ENCODE data around the gene TMEM120B.
"Not testable (repeated sequence)": the region's sequence is repeated elsewhere in the genome, so short reads cannot be mapped to it uniquely, and the experiment has no call there.

TMEM120B gene

DNA sequence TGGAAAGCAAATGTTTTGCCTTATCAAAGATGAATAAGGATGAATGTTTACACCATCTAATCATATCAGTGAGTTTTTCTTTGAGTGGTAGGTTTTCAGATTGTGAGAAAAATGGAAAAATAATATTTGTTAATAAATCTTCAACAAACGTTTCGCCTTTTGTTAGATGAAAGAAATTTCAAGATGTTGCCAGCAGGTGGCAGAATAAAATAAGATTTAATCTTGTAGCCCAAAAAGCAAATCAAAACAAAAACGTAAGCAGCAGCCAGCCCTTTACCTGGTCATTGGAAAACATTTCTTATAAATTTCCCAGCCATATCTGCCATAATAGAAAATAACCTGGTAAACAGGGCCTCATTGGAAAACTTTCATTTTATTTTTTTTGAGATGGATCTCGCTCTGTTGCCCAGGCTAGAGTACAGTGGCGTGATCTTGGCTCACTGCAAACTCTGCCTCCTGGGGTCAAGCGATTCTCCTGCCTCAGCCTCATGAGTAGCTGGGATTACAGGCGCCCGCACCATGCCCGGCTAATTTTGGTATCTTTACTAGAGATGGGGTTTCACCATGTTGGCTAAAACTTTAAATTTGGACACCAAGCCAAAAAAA is 15.4 kb upstream of the TMEM120B start:
- no peak for TF ChIP-seq EZH2phosphoT487 (IDR thresholded peaks at IDR 0.05; ENCODE audit: borderline replicate concordance, low read length)
- TF ChIP-seq, protein P1, sequence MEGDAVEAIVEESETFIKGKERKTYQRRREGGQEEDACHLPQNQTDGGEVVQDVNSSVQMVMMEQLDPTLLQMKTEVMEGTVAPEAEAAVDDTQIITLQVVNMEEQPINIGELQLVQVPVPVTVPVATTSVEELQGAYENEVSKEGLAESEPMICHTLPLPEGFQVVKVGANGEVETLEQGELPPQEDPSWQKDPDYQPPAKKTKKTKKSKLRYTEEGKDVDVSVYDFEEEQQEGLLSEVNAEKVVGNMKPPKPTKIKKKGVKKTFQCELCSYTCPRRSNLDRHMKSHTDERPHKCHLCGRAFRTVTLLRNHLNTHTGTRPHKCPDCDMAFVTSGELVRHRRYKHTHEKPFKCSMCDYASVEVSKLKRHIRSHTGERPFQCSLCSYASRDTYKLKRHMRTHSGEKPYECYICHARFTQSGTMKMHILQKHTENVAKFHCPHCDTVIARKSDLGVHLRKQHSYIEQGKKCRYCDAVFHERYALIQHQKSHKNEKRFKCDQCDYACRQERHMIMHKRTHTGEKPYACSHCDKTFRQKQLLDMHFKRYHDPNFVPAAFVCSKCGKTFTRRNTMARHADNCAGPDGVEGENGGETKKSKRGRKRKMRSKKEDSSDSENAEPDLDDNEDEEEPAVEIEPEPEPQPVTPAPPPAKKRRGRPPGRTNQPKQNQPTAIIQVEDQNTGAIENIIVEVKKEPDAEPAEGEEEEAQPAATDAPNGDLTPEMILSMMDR (IDR thresholded peaks at IDR 0.05; ENCODE audit: low read depth, low read length, poor library complexity, severe bottlenecking): peak; percentile 52
- Histone ChIP-seq H3K36me3 (ENCODE audit: control insufficient read depth, low read length) (no peaks in the 10 kb centered on the region), H3F3A (ENCODE audit: control insufficient read depth, insufficient read depth) (0 out of 2 replicates have a peak, but pooled peaks cover 5% of the 10 kb centered on the region), H4K20me1 (ENCODE audit: control insufficient read depth, insufficient read depth, low read depth, low read length) (no peaks in the 10 kb centered on the region), H3K27me3 (ENCODE audit: control insufficient read depth, low read length) (peaks cover 4% of the 10 kb centered on the region; the same call in 1 of the 2 replicates), H3K9me2 (replicated peaks; ENCODE audit: control insufficient read depth, low read length) (no peaks in the 10 kb centered on the region), H3K4me2 (ENCODE audit: low read length) (peak overlapping the region; percentile 35), H3K27ac (ENCODE audit: low read depth, low read length) (no peak overlapping the region), H3K4me1 (ENCODE audit: control insufficient read depth, low read length) (peaks cover 3% of the 10 kb centered on the region; the same call in 1 of the 2 replicates), H3K9me3 (ENCODE audit: control insufficient read depth, insufficient read depth, low read length) (no peaks in the 10 kb centered on the region), H3K79me2 (ENCODE audit: control insufficient read depth, low read length) (no peaks in the 10 kb centered on the region), H3K4me3 (ENCODE audit: low read length) (no peak overlapping the region)

DNA sequence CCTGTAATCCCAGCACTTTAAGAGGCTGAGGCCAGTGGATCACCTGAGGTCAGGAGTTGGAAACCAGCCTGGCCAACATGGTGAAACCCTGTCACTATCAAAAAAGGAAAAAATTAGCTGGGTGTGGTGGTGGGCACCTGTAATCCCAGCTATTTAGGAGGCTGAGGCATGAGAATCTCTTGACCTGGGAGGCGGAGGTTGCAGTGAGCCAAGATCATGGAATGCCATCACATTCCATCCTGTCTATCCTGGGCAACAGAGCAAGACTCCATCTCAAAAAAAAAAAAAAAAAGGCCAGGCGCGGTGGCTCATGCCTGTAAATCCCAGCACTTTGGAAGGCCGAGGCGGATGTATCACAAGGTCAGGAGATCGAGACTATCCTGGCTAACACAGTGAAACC is 14.7 kb upstream of the TMEM120B start:
- H4K20me1 ChIP-seq (ENCODE audit: control insufficient read depth, insufficient read depth, low read depth, low read length); H3K9me2 ChIP-seq (replicated peaks; ENCODE audit: control insufficient read depth, low read length); H3K4me1 ChIP-seq (ENCODE audit: control insufficient read depth, low read length); H3K36me3 ChIP-seq (ENCODE audit: control insufficient read depth, low read length); H3K4me2 ChIP-seq (ENCODE audit: low read length); H3F3A ChIP-seq (ENCODE audit: control insufficient read depth, insufficient read depth); H3K79me2 ChIP-seq (ENCODE audit: control insufficient read depth, low read length); H3K27ac ChIP-seq (ENCODE audit: low read depth, low read length); H3K9me3 ChIP-seq (ENCODE audit: control insufficient read depth, insufficient read depth, low read length); H3K4me3 ChIP-seq (ENCODE audit: low read length); H3K27me3 ChIP-seq (ENCODE audit: control insufficient read depth, low read length): not testable (repeated sequence)

DNA sequence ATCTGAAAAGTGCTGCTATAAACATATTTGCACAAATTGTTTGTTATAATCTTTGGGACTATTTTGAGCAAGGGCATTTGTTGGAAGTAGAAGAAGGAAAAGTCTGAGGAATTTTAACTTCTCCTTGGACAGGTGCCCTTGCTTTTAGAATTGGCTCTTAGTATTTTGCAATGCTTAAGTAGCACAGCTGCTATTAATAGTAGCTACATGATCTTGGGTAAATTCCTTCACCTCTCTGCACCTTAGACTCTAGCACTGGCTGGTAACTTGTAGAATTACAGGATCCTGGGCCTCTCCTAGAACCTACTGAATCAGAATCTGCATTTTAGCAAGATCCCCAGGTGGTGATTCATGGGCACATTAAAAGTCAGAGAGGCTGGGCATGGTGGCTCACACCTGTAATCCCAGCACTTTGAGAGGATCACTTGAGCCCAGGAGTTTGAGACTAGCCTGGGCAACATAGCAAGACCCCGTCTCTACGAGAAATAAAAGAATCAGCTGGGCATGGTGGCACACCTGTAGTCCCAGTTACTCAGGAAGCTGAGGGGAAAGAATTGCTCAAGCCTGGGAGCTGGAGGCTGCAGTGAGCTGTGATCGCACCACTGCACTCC is 10.8 kb upstream of the TMEM120B start:
- Histone ChIP-seq H3K9me3 (ENCODE audit: control insufficient read depth, insufficient read depth, low read length) (no peaks in the 10 kb centered on the region), H3K36me3 (ENCODE audit: control insufficient read depth, low read length) (no peaks in the 10 kb centered on the region), H4K20me1 (ENCODE audit: control insufficient read depth, insufficient read depth, low read depth, low read length) (no peaks in the 10 kb centered on the region), H3K4me2 (ENCODE audit: low read length) (no peak overlapping the region), H3K79me2 (ENCODE audit: control insufficient read depth, low read length) (no peaks in the 10 kb centered on the region), H3K27me3 (ENCODE audit: control insufficient read depth, low read length) (peaks cover 7% of the 10 kb centered on the region; the same call in 1 of the 2 replicates), H3K27ac (ENCODE audit: low read depth, low read length) (no peak overlapping the region), H3F3A (ENCODE audit: control insufficient read depth, insufficient read depth) (no peaks in the 10 kb centered on the region), H3K4me1 (ENCODE audit: control insufficient read depth, low read length) (peaks cover 3% of the 10 kb centered on the region; the same call in 1 of the 2 replicates), H3K9me2 (replicated peaks; ENCODE audit: control insufficient read depth, low read length) (no peaks in the 10 kb centered on the region), H3K4me3 (ENCODE audit: low read length) (no peak overlapping the region)
- TF ChIP-seq EZH2phosphoT487 (IDR thresholded peaks at IDR 0.05; ENCODE audit: borderline replicate concordance, low read length): no peak
- TF ChIP-seq, protein P1 (IDR thresholded peaks at IDR 0.05; ENCODE audit: low read depth, low read length, poor library complexity, severe bottlenecking): no peak

DNA sequence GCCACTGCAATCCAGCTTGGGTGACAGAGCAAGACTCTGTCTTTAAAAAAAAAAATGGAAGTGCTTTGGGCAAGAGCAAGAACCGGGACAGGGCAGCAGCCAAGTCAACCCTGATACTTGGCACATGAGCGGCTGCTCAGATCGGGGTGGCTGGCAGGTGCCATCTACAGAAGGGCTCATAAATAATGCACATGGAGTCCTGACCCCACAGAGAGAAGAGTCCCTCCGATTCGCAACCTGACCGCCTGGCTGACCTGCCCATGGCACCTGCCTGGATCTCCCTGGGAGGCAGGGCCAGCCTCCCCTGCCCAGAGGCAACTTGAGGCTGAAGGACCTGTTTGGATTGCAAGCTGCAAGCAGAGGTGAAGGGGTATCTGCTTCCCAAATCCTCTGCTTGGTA is 9.6 kb upstream of the TMEM120B start:
- H3K36me3 ChIP-seq (ENCODE audit: control insufficient read depth, low read length): no peaks in the 10 kb centered on the region
- no peaks in the 10 kb centered on the region for H3K9me3 ChIP-seq (ENCODE audit: control insufficient read depth, insufficient read depth, low read length)
- H3K27ac ChIP-seq (ENCODE audit: low read depth, low read length): no peak overlapping the region
- H3F3A ChIP-seq (ENCODE audit: control insufficient read depth, insufficient read depth): no peaks in the 10 kb centered on the region
- H3K79me2 ChIP-seq (ENCODE audit: control insufficient read depth, low read length): no peaks in the 10 kb centered on the region
- no peak overlapping the region for H3K4me2 ChIP-seq (ENCODE audit: low read length)
- H3K4me1 ChIP-seq (ENCODE audit: control insufficient read depth, low read length): no peaks in the 10 kb centered on the region
- no peak for TF ChIP-seq EZH2phosphoT487 (IDR thresholded peaks at IDR 0.05; ENCODE audit: borderline replicate concordance, low read length)
- TF ChIP-seq, protein P1 (IDR thresholded peaks at IDR 0.05; ENCODE audit: low read depth, low read length, poor library complexity, severe bottlenecking): no peak
- H3K9me2 ChIP-seq (replicated peaks; ENCODE audit: control insufficient read depth, low read length): no peaks in the 10 kb centered on the region
- no peak overlapping the region for H3K4me3 ChIP-seq (ENCODE audit: low read length)
- peaks cover 7% of the 10 kb centered on the region; the same call in 1 of the 2 replicates for H3K27me3 ChIP-seq (ENCODE audit: control insufficient read depth, low read length)
- H4K20me1 ChIP-seq (ENCODE audit: control insufficient read depth, insufficient read depth, low read depth, low read length): no peaks in the 10 kb centered on the region

All from DOHH2 (cell line).